H7 (cell line): ENCODE results near the gene SLC35B2. TPM values are rescaled to one million over a fixed set of nuclear protein-coding genes. Genes with fewer than 3 reads are reported as not detected.
A peak's percentile ranks its signal among the peaks of the same experiment; 100 is the strongest.

Experiments
- DNase-seq: peaks from one replicate; pipeline ENCODE4 v3.0.0; 2012
- H3K27me3 ChIP-seq: 2 replicates; pipeline ENCODE4 v1.6.0; 2011; ENCODE audit warnings: mild to moderate bottlenecking, low read length; ENCODE audit not compliant: control insufficient read depth, insufficient read depth
- H3K36me3 ChIP-seq: replicated peaks from 2 replicates; pipeline ENCODE4 v1.5.1; 2011; ENCODE audit warnings: low read length; ENCODE audit not compliant: control insufficient read depth, insufficient read depth
- H3K4me3 ChIP-seq: 2 replicates; pipeline ENCODE4 v1.5.1; 2011; ENCODE audit warnings: low read depth, mild to moderate bottlenecking, control low read depth, low read length, moderate library complexity; ENCODE audit not compliant: insufficient read depth
- total RNA-seq: library from RNA; depleted of rRNA; stranded (reverse); fragments of >200 nt; shearing (Covaris generic); gene quantifications from 2 replicates; pipeline ENCODE4 v1.2.3, GENCODE V29; 2014

Gene SLC35B2
- total RNA-seq, 1 experiment from 2014 or later, result 28.7 TPM

DNA sequence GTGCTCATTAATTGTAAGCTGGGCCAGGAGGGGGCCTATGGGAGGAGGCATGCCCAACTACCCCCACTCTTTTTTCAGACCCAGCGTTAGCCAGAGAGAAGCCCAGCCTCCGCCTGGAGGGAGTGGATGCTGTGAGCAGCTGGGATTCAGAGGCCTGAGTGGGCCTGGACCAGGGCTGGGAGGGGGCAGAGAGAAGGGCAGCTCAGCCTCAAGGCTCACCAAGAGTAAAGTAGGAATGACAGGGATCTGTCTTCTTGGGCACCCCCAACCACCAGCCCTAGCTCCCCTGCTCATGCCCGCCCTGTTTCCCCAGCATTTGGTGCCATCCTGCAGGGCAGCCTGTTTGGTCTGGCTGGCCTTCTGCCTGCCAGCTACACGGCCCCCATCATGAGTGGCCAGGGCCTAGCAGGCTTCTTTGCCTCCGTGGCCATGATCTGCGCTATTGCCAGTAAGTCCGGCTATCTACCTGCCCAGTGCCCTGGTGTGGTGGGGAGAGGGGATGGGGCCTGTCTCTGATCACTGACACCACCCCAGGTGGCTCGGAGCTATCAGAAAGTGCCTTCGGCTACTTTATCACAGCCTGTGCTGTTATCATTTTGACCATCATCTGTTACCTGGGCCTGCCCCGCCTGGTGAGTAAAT, 27.2 kb downstream of the SLC35B2 start:
- no peak overlapping the region for H3K4me3 ChIP-seq
- DNase-seq, result peak; percentile 21
- peaks cover 36% of the 10 kb centered on the region for H3K36me3 ChIP-seq
- H3K27me3 ChIP-seq, result no peaks in the 10 kb centered on the region

DNA sequence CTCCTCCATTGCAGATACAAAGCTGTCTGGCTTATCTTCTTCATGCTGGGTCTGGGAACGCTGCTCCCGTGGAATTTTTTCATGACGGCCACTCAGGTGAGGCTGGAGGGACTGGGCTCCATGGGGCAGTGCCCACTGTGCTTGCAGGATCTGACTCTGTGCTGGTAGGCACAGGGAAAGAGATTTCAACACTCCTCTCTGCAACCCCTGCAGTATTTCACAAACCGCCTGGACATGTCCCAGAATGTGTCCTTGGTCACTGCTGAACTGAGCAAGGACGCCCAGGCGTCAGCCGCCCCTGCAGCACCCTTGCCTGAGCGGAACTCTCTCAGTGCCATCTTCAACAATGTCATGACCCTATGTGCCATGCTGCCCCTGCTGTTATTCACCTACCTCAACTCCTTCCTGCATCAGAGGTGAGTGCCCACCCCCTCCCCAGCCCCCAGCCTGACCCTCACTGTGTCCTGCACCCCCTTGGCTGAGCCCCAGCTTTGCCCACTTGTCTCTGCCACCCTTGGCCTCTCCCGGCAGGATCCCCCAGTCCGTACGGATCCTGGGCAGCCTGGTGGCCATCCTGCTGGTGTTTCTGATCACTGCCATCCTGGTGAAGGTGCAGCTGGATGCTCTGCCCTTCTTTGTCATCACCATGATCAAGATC, 27.8 kb downstream of the SLC35B2 start:
- no peak overlapping the region for H3K4me3 ChIP-seq
- DNase-seq, result peak; percentile 22
- no peaks in the 10 kb centered on the region for H3K27me3 ChIP-seq
- H3K36me3 ChIP-seq, result peaks cover 36% of the 10 kb centered on the region

DNA sequence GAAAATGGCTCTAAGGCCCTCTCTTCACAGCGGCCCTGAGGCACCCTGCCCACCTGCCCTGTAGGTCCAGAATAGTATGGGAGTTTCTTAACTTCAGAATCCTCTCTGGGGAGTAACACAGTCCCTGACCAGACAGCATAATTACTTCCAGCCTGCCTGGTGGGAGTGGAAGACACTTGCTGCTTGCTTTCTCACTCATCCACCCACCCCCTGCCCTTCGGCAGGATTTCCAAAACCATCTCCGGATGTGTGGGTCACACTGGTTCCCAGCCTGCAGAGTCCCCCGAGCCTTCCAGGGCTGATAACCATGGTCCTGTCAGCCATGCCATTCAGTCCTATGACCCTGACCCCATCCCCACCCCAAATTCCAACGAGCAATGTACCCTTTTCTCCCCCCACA, 28.5 kb downstream of the SLC35B2 start:
- DNase-seq, result no peak
- H3K4me3 ChIP-seq, result no peak overlapping the region
- no peaks in the 10 kb centered on the region for H3K27me3 ChIP-seq
- peaks cover 36% of the 10 kb centered on the region for H3K36me3 ChIP-seq

DNA sequence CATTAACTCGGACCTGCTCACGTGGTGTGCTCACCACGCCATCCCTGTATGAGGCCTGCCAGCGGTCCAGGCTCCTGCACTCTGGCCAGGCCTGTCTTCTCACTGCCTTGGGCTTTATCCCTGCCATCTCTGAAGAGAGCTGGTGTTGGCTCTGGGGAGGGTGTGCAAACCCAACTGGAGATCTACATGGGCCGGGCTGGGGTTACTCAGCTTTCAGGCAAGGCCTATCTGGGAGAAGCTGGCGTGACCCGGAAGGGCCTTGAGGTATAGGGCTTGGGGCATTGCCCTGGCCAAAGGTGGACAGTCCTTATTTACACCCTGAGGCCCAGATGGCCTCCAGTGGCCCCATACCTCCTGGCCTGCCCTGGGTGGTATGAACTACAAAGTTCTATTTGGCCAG, 28.9 kb downstream of the SLC35B2 start:
- H3K4me3 ChIP-seq, result no peak overlapping the region
- DNase-seq, result peak; percentile 19
- H3K36me3 ChIP-seq, result peaks cover 34% of the 10 kb centered on the region
- no peaks in the 10 kb centered on the region for H3K27me3 ChIP-seq

DNA sequence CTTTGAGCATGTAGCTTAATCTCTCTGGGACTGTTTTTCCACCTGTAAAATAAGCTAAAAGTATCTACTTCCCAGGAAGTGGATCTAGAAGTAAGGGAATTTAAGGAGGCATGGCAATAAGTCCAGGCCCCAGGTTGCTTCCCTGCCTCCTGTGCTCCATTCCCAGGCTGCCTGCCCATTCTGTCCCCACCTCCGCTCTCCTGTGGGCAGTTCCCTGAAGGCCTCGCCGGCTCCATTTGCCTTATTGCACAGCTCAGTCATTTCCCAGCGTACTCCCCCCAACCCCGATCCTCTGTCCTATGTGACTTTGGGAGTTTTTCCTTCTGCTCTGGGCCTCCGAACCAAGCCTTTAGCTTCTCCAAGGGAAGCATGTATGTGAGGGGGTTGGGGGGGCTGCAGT, 29.3 kb downstream of the SLC35B2 start:
- no peaks in the 10 kb centered on the region for H3K27me3 ChIP-seq
- DNase-seq, result peak; percentile 27

DNA sequence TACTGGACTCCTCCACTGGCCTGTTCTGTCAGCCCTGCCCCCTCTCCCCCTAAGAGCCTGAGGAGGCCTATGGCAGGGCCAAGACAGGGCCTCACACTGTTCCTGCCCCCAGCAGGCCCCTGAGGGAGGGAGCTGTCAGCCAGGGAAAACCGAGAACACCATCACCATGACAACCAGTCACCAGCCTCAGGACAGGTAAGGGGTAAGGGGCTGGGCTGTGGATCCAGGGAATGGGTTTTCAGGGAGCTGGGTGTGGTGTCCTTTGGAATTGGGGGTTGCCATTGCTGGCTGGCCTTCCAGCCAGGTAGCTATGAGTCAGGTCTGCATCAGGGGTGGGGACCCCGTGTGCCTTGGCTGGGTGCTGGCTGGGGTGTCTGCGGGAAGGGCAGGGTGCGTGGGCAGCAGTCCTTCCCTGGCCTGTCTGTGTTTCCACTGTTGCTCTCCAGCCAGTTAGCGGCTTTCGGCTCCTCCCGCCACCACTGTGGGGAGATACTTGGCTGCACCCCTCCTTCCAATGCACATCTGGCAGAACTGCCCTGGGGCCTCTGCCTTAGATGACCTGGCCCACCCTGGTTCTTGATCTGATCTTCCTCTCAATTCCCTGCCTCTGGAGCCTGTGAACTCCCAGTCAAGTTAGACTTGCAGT, 30.1 kb downstream of the SLC35B2 start:
- no peak overlapping the region for H3K4me3 ChIP-seq
- H3K27me3 ChIP-seq, result no peaks in the 10 kb centered on the region
- DNase-seq, result peak; percentile 85

More for the DNA sequence above, 29.3 kb downstream of the SLC35B2 start:
- H3K4me3 ChIP-seq, result no peak overlapping the region
- peaks cover 30% of the 10 kb centered on the region for H3K36me3 ChIP-seq

DNA sequence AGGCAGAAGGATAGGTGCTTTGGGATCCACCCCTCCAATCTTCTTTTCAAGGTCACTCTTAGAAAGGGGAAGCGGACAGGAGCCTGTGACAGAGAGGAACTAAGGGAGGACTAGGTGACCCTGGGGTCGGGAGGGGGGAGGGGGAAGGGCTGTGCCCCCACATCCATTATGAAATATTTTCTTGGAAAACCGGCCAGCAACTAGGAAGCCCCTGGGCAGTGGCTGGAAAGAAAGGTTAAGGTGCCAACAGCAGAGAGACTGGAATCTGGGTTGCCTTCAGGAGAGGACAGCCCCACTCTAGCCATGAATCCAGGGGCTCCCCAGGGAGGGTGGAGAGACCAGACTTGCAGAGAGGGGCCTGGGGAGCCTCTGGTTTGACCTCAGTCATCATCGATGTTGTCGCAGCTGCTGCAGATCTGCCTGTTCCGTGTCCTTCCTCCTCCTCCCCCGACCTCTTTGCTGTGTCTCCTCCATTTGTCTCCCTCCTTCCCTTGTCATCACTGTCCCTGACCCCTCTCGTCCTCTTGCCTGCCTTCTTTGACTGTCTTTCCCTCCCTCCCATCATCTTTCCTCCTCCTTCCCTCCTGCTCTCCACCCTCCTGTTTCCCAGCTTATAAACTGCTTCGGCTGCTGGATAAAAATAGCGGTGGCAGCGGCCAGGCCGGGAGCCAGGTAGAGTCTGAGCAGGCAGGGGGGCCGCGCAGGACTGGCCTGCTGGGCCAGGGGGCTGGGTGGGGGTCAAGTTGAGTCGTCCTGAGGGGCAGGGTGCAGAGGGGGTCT, 30.8 kb downstream of the SLC35B2 start:
- peak; percentile 61 for DNase-seq
- no peak overlapping the region for H3K4me3 ChIP-seq

More for the DNA sequence above, 30.1 kb downstream of the SLC35B2 start:
- peaks cover 25% of the 10 kb centered on the region for H3K36me3 ChIP-seq

DNA sequence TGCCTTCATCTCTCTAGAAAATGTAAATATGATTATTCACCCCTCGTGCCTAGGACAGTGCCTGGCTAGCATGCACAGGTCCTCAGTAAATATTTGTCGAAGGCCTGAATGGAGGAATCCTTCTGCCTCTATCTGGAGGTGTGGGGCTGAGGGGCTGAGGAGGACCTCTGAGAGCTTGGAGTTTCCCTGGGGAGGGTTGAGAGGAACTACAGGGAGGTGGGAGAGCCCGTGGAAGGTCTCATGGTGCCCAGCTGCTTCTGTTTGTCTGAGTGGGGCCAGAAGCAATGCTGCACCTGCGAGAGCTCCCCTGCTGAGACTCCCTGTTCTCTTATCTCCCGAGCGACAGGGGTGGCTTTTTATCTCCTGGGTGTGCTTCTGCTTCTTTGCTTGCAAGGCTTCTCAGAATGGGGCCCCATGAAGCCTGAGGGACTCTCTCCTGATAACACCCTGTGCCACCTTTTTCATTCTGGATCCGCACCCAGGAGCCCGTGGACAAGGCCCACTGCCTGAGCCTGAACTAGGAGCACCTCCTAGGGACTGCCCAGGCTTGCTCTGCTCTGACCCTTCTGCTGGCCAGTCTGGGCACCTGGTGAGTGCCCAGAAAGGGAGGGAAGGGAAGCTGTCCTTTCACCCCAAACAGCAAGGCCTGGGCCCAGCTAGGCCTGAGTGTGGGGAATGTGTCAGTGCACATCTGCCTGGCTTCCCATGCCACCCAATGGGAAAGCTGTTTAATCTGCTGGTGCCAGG, 31.6 kb downstream of the SLC35B2 start:
- H3K36me3 ChIP-seq, result peaks cover 15% of the 10 kb centered on the region
- no peak overlapping the region for H3K4me3 ChIP-seq
- peak; percentile 28 for DNase-seq
- H3K27me3 ChIP-seq, result no peaks in the 10 kb centered on the region

More for the DNA sequence above, 30.8 kb downstream of the SLC35B2 start:
- H3K36me3 ChIP-seq, result peaks cover 20% of the 10 kb centered on the region
- H3K27me3 ChIP-seq, result no peaks in the 10 kb centered on the region

DNA sequence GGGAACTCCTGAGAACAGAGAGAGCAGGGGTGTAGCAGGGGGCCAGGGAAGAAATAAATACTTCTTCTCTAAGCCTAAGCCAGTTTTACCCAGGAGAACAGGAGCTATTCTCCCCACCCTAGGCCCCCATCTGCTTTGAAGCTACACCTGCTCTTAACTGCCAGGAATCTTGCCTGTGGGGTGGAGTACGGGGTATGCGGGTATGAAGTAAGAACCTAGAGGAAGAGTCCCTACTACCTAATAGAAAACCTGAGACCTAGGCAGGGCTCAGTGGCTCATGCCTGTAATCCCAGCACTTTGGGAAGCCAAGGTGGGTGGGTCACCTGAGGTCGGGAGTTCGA, 32.4 kb downstream of the SLC35B2 start:
- Histone ChIP-seq H3K27me3 (no peaks in the 10 kb centered on the region), H3K36me3 (peaks cover 10% of the 10 kb centered on the region), H3K4me3 (0 out of 2 replicates have a peak overlapping the region, but pooled peaks have one; percentile 71)
- DNase-seq, result peak; percentile 49

DNA sequence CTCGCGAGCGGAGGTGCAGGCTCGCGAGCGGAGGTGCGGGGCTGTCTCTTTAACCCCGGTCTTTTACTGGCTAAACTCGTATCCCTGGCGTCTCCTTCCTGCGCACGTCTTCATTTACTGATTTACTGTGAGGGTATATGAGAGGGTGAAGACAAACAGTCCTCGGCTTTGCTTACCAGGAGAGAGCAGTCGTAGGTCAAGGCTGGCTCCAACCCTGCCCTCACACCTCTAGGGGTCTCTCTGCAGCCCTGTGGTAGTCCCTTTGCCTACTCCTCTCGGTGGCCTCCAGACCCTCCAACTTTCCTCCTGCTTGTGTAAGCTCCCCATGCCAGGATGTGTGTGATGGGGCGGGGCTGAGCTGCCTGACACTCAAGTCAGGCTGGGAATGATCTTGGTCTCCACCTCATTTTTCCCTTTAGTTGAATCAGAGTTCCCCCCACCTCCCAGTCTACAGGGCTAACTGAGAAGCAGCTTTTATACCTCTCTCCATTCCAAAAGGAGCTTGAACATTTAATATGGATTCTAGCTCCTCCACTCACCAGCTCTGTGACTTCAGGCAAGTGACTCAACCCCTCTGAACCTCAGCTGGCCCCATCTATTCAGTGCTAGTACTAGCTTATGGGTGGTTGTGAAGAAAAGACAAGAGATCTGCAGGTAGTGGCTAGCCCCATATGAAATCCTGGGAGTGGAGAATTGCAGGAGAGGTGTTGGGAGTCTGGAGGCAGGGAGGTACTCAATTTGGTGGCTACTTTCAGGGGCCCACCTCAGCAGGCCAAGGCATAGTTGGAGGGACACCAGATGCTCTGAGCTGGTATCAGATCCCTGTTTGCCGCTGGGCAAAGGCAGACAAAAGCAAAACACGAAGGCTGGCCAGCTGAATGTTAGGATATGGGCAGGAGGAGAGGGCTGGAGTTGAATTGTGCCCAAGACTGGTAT, 33.0 kb downstream of the SLC35B2 start:
- DNase-seq, result peak; percentile 69
- Histone ChIP-seq H3K36me3 (peaks cover 5% of the 10 kb centered on the region; the same call in 1 of the 2 replicates), H3K4me3 (peak overlapping the region; percentile 71), H3K27me3 (no peaks in the 10 kb centered on the region)

DNA sequence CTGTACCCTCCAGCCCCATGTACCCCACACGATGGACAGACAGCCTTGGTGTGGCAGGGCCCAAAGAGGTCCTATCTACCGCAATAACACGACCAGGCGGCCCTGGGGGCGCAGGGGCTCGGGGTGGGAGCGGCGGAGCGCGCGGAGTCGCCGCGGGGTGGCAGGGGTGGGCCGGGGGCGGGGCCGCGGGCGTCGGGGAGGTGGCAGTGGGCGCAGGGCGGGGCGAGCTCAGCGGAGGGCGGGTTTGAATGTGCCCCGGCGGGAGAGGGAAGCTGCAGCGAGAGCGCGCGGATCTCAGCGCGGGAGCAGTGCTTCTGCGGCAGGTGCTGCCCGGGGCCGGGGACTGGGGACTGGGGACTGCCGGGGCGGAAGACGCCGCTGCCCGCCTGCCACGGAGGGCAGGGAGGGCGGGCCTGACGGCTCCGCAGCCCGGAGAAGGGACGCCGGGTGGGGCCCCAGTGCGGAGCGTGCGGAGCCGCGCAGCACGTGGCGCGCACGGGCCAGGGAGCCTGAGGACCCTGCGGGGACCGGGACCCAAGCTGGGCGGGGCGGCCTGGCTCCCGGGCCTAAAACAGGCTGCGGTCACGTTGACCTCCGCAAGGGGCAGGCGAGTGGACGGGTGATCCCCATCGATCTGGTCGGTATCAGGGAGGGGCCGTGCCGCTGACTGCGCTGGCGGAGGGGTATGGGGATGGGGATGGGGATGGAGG, 33.9 kb downstream of the SLC35B2 start, which contains the start of gene SLC29A1:
TSS of gene SLC29A1 (plus strand) at position 277 of the 710 bp plus-strand sequence. CDS start 3,719 bp downstream, outside the sequence.
- peak; percentile 98 for DNase-seq
- H3K27me3 ChIP-seq, result no peaks in the 10 kb centered on the region
- H3K4me3 ChIP-seq, result peak within 1 kb of the TSS; percentile 71
- H3K36me3 ChIP-seq, result peaks cover 2% of the 10 kb centered on the region; the same call in 1 of the 2 replicates

DNA sequence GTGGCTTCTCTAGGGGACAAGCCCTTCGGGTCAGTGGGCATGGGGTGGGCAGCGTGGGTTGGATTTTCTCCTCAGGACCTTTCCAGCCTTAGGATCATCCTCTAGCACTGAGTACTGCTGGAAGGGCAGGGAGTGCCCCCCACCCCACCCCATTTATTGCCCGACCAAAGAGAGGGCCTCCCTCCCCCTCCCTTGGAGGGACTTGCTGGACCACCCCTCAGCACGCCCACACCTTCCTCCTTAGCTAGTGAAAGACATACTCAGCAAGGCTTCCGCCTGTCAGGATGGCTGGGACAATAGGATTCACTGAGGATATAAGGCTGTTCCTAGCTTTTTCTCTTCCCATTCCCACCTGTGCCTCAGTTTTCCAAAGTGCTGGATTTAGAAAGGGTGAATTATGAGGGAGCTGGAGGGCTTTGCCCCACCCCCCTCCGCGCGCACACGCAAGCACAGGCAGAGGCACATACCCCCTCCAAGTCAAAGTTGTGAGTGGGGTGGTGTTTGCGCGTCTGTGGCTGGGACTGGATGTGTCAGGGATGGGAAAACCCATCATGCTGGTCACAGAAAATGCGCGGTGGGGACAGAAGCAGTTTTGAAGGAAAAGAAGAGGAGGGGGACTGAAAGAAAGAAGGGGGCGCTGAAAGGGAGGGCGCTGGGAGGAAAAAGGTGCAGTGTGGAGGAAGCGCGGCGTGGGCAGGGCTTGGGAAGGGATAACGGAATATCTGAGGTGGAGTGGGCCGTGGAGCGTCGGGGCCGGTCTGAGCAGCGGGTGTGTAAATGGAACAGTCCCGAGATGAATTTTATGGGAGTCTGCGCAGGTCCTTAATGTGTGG, 34.6 kb downstream of the SLC35B2 start:
- Histone ChIP-seq H3K4me3 (peak overlapping the region; percentile 71), H3K27me3 (no peaks in the 10 kb centered on the region), H3K36me3 (no peaks in the 10 kb centered on the region; the same call in 1 of the 2 replicates)
- peak; percentile 86 for DNase-seq
